HG03097 (cell line): ENCODE results near the gene PLCZ1.
"Not testable (repeated sequence)": the region's sequence is repeated elsewhere in the genome, so short reads cannot be mapped to it uniquely, and the experiment has no call there.

Experiments used
- ATAC-seq: cut with Tn5 transposase; IDR thresholded peaks from one replicate; pipeline ENCODE4 v1.9.1; 2021; ENCODE audit not compliant: unreplicated experiment, low FRiP score

The PLCZ1 gene

GRCh38 chr12:18703911-18704310, 33.9 kb downstream of the PLCZ1 start:
- ATAC-seq: no peak

- no peak for ATAC-seq
These were observed 34.5 kb downstream of the PLCZ1 start for GRCh38 chr12:18703321-18703720.

- ATAC-seq: no peak
These were observed 37.5 kb downstream of the PLCZ1 start for GRCh38 chr12:18700271-18700670.

- no peak for ATAC-seq
These were observed 40.7 kb downstream of the PLCZ1 start for GRCh38 chr12:18696971-18697602.

GRCh38 chr12:18693986-18694385, 43.8 kb downstream of the PLCZ1 start:
- ATAC-seq: not testable (repeated sequence)

GRCh38 chr12:18690653-18691052, 47.2 kb downstream of the PLCZ1 start:
- no peak for ATAC-seq

- ATAC-seq: no peak
These were observed 48.0 kb downstream of the PLCZ1 start for GRCh38 chr12:18689771-18690170.

GRCh38 chr12:18684430-18684829, 53.4 kb downstream of the PLCZ1 start:
- no peak for ATAC-seq

- no peak for ATAC-seq
These were observed 54.3 kb downstream of the PLCZ1 start for GRCh38 chr12:18683327-18684013.

- ATAC-seq: no peak
These were observed 56.0 kb downstream of the PLCZ1 start for GRCh38 chr12:18681818-18682217.

GRCh38 chr12:18676996-18677588, 60.7 kb downstream of the PLCZ1 start:
- no peak for ATAC-seq

GRCh38 chr12:18676141-18676540, 61.7 kb downstream of the PLCZ1 start:
- no peak for ATAC-seq

- no peak for ATAC-seq
These were observed 79.0 kb downstream of the PLCZ1 start for GRCh38 chr12:18658829-18659228.

GRCh38 chr12:18658179-18658578, 79.6 kb downstream of the PLCZ1 start:
- no peak for ATAC-seq

- no peak for ATAC-seq
These were observed 82.5 kb downstream of the PLCZ1 start for GRCh38 chr12:18655351-18655750.

- ATAC-seq: no peak
These were observed 84.3 kb downstream of the PLCZ1 start for GRCh38 chr12:18653465-18653864.

- ATAC-seq: no peak
These were observed 85.2 kb downstream of the PLCZ1 start for GRCh38 chr12:18652596-18652995.

- no peak for ATAC-seq
These were observed 86.3 kb downstream of the PLCZ1 start for GRCh38 chr12:18651525-18651924.

GRCh38 chr12:18646286-18646890, 91.4 kb downstream of the PLCZ1 start:
- no peak for ATAC-seq

GRCh38 chr12:18644564-18644963, 93.2 kb downstream of the PLCZ1 start:
- no peak for ATAC-seq

GRCh38 chr12:18643681-18644080, 94.1 kb downstream of the PLCZ1 start:
- no peak for ATAC-seq
